Neural progenitor cell (in vitro differentiated cells): ENCODE data around the gene RD3L.

Experiments
- EZH2 ChIP-seq: fragments of 200-600 bp; sonication (generic); IDR thresholded peaks from 2 replicates; pipeline ENCODE4 v1.6.1; 2017; ENCODE audit warnings: antibody characterized with exemption, mild to moderate bottlenecking, moderate library complexity
- EZH2phosphoT487 ChIP-seq: fragments of 200-600 bp; sonication (generic); IDR thresholded peaks from 2 replicates; pipeline ENCODE4 v1.6.1; 2017; ENCODE audit warnings: antibody characterized with exemption
- TF ChIP-seq, protein P1 (sequence below): fragments of 200-600 bp; sonication (generic); IDR thresholded peaks from 2 replicates; pipeline ENCODE4 v1.5.1; 2017; ENCODE audit warnings: antibody characterized with exemption, mild to moderate bottlenecking

DNA sequence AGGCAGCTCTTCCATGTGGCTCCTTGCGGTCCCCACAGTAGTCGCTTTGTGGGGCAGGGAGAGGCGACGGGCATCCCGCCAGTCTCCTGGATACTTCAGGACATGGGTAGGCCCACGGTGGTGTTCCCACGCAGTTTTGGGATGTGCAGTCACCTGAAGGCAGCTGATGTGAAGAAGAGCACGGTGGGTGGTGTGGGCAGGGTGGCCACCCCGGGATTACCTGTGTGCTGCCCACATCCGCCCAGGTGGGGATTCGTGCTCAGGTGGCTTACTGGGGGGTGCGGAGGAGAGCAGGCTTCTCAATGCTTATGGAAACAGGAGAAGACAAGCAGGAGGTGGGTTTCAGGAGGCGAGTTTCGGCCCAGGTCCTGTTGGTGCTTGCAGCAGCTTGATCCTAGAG, 42.5 kb downstream of the RD3L start:
- TF ChIP-seq, protein P1, sequence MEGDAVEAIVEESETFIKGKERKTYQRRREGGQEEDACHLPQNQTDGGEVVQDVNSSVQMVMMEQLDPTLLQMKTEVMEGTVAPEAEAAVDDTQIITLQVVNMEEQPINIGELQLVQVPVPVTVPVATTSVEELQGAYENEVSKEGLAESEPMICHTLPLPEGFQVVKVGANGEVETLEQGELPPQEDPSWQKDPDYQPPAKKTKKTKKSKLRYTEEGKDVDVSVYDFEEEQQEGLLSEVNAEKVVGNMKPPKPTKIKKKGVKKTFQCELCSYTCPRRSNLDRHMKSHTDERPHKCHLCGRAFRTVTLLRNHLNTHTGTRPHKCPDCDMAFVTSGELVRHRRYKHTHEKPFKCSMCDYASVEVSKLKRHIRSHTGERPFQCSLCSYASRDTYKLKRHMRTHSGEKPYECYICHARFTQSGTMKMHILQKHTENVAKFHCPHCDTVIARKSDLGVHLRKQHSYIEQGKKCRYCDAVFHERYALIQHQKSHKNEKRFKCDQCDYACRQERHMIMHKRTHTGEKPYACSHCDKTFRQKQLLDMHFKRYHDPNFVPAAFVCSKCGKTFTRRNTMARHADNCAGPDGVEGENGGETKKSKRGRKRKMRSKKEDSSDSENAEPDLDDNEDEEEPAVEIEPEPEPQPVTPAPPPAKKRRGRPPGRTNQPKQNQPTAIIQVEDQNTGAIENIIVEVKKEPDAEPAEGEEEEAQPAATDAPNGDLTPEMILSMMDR = no peak
- TF ChIP-seq EZH2phosphoT487 = no peak
- no peak for TF ChIP-seq EZH2
